Measurements from ENCODE around the gene STAT5B. TPM values are rescaled to one million over a fixed set of nuclear protein-coding genes. Genes with fewer than 3 reads are reported as not detected.

Gene STAT5B
- total and polyA plus RNA-seq, 9 of the 15 experiments (the other 6 are each of a cell fraction or from before 2014, with no cell fraction given), result 20.8 to 176 (median 92.4) TPM

DNA sequence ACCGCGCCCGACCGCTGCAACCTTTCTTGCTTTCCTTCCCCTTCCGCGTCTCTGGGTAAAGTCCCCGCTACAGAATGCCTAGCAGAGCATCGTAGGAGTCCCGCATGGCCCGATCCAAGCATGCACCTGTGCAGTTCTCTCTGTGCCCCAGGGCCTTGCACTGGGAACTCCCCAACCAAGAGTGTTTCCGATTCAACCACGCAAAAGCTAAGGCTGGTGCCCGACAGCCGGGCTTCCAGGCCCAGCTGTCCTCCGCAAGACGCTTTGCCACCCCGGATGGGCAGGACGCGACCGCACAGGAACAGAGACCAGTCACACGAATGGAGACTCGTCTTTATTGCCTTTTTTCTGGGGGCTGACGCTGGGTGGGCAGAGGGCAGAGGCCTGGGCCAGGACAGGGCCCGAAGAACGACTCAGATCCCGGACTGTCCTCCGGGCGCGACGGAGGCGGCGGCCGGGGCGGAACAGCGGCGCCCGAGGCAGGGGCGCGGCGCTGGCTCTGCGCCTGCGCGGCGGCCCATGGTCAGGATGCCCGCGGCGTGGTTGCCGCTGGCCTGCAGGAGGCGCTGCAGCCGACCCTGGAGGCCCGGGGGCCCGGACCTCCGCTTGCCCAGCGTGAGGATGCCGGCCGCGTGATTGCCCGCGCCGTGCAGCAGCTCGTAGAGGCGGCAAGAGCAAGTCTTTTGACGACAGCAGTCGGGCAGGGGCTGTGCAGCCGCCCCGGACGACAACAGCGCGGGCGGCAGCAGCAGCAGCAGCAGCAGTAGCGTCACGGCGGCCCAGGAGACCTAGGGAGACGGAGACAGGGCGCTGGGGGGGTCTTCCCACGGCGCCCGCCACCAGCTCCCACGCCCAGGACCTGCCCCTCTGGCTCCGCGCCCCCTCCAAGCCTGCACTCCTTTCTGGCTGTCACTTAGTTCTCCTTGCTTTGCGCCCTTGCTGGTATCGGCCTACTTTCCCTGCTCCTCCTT lies 92.2 kb downstream of the STAT5B start (continued):
- TF ChIP-seq, protein P1, sequence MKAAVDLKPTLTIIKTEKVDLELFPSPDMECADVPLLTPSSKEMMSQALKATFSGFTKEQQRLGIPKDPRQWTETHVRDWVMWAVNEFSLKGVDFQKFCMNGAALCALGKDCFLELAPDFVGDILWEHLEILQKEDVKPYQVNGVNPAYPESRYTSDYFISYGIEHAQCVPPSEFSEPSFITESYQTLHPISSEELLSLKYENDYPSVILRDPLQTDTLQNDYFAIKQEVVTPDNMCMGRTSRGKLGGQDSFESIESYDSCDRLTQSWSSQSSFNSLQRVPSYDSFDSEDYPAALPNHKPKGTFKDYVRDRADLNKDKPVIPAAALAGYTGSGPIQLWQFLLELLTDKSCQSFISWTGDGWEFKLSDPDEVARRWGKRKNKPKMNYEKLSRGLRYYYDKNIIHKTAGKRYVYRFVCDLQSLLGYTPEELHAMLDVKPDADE (conservative IDR thresholded peaks at IDR 0.05; ENCODE audit: control insufficient read depth, low read depth, low read length), result peak; percentile 72
- TF ChIP-seq, protein P2, sequence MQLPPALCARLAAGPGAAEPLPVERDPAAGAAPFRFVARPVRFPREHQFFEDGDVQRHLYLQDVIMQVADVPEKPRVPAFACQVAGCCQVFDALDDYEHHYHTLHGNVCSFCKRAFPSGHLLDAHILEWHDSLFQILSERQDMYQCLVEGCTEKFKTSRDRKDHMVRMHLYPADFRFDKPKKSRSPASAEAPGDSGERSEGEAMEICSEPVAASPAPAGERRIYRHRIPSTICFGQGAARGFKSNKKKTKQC (CRISPR knock-in tag; IDR thresholded peaks at IDR 0.05), result 0 out of 2 replicates have a peak, but pooled peaks have one; percentile 47
- TF ChIP-seq, protein P3, sequence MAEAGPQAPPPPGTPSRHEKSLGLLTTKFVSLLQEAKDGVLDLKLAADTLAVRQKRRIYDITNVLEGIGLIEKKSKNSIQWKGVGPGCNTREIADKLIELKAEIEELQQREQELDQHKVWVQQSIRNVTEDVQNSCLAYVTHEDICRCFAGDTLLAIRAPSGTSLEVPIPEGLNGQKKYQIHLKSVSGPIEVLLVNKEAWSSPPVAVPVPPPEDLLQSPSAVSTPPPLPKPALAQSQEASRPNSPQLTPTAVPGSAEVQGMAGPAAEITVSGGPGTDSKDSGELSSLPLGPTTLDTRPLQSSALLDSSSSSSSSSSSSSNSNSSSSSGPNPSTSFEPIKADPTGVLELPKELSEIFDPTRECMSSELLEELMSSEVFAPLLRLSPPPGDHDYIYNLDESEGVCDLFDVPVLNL (CRISPR knock-in tag; IDR thresholded peaks at IDR 0.05; ENCODE audit: low read depth), result no peak
- TF ChIP-seq ZNF3 (CRISPR knock-in tag; IDR thresholded peaks at IDR 0.05) (no peak), E2F3 (CRISPR knock-in tag; IDR thresholded peaks at IDR 0.05) (peak; percentile 93), STAT5A (IDR thresholded peaks at IDR 0.05; ENCODE audit: borderline replicate concordance, low read length) (no peak), ETS2 (tag; IDR thresholded peaks at IDR 0.05; ENCODE audit: borderline replicate concordance, poor library complexity, severe bottlenecking) (peak; percentile 54), FIP1L1 (IDR thresholded peaks at IDR 0.05; ENCODE audit: low read depth, low read length, poor library complexity, severe bottlenecking) (peak; percentile 83), MEIS2 (IDR thresholded peaks at IDR 0.05; ENCODE audit: partially characterized antibody) (peak; percentile 82)
- TF ChIP-seq, protein P4, sequence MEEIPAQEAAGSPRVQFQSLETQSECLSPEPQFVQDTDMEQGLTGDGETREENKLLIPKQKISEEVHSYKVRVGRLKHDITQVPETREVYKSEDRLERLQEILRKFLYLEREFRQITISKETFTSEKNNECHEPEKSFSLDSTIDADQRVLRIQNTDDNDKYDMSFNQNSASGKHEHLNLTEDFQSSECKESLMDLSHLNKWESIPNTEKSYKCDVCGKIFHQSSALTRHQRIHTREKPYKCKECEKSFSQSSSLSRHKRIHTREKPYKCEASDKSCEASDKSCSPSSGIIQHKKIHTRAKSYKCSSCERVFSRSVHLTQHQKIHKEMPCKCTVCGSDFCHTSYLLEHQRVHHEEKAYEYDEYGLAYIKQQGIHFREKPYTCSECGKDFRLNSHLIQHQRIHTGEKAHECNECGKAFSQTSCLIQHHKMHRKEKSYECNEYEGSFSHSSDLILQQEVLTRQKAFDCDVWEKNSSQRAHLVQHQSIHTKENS (CRISPR knock-in tag; IDR thresholded peaks at IDR 0.05), result no peak
- TF ChIP-seq, protein P5, sequence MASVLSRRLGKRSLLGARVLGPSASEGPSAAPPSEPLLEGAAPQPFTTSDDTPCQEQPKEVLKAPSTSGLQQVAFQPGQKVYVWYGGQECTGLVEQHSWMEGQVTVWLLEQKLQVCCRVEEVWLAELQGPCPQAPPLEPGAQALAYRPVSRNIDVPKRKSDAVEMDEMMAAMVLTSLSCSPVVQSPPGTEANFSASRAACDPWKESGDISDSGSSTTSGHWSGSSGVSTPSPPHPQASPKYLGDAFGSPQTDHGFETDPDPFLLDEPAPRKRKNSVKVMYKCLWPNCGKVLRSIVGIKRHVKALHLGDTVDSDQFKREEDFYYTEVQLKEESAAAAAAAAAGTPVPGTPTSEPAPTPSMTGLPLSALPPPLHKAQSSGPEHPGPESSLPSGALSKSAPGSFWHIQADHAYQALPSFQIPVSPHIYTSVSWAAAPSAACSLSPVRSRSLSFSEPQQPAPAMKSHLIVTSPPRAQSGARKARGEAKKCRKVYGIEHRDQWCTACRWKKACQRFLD (CRISPR knock-in tag; IDR thresholded peaks at IDR 0.05), result peak; percentile 66; the same call in 1 of the 2 replicates
- TF ChIP-seq, protein P6, sequence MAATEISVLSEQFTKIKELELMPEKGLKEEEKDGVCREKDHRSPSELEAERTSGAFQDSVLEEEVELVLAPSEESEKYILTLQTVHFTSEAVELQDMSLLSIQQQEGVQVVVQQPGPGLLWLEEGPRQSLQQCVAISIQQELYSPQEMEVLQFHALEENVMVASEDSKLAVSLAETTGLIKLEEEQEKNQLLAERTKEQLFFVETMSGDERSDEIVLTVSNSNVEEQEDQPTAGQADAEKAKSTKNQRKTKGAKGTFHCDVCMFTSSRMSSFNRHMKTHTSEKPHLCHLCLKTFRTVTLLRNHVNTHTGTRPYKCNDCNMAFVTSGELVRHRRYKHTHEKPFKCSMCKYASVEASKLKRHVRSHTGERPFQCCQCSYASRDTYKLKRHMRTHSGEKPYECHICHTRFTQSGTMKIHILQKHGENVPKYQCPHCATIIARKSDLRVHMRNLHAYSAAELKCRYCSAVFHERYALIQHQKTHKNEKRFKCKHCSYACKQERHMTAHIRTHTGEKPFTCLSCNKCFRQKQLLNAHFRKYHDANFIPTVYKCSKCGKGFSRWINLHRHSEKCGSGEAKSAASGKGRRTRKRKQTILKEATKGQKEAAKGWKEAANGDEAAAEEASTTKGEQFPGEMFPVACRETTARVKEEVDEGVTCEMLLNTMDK (IDR thresholded peaks at IDR 0.05; ENCODE audit: borderline replicate concordance, insufficient read depth, low read depth, low read length, poor library complexity, severe bottlenecking), result peak; percentile 89
- TF ChIP-seq, protein P7, sequence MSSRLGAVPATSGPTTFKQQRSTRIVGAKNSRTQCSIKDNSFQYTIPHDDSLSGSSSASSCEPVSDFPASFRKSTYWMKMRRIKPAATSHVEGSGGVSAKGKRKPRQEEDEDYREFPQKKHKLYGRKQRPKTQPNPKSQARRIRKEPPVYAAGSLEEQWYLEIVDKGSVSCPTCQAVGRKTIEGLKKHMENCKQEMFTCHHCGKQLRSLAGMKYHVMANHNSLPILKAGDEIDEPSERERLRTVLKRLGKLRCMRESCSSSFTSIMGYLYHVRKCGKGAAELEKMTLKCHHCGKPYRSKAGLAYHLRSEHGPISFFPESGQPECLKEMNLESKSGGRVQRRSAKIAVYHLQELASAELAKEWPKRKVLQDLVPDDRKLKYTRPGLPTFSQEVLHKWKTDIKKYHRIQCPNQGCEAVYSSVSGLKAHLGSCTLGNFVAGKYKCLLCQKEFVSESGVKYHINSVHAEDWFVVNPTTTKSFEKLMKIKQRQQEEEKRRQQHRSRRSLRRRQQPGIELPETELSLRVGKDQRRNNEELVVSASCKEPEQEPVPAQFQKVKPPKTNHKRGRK (tag; IDR thresholded peaks at IDR 0.05), result no peak

Measured in K562 (cell line).